K562 (cell line): Measurements from ENCODE around the gene PRKCB. TPM values are rescaled to one million over a fixed set of nuclear protein-coding genes. Genes with fewer than 3 reads are reported as not detected.

Experiments used
- ATF6 ChIP-seq: sonication (generic); formaldehyde crosslinking; IDR thresholded peaks from 2 replicates; pipeline ENCODE4 v1.4.0; 2020; ENCODE audit warnings: mild to moderate bottlenecking, missing genetic modification reagents
- GATAD2A ChIP-seq: fragments of 450-650 bp; IDR thresholded peaks from 2 replicates; pipeline ENCODE4 v1.6.1; 2017
- KLF6 ChIP-seq: fragments of 250-450 bp; sonication (Bioruptor Pico); IDR thresholded peaks from 2 replicates; pipeline ENCODE4 v1.4.0; 2020; ENCODE audit warnings: mild to moderate bottlenecking, moderate library complexity, borderline replicate concordance
- MIER1 ChIP-seq: fragments of 450-650 bp; IDR thresholded peaks from 2 replicates; pipeline ENCODE4 v1.6.1; 2016; ENCODE audit warnings: antibody characterized with exemption, mild to moderate bottlenecking, low read depth
- OTX1 ChIP-seq: fragments of 450-650 bp; formaldehyde crosslinking; IDR thresholded peaks from 2 replicates; pipeline ENCODE4 v1.4.0; 2022; ENCODE audit warnings: mild to moderate bottlenecking
- REST ChIP-seq, 2 experiments: fragments of 450-650 bp; formaldehyde crosslinking in 1 of 2; IDR thresholded peaks; 2 replicates each; pipeline versions ENCODE4 v1.4.0 to v1.6.1; 2014 to 2020; ENCODE audit warnings: mild to moderate bottlenecking in 2 of 2, borderline replicate concordance in 1 of 2, low read depth in 1 of 2
- RHOXF2B ChIP-seq: fragments of 250-450 bp; sonication (Bioruptor Pico); conservative IDR thresholded peaks from 2 replicates; pipeline ENCODE4 v1.5.1; 2021
- SETDB1 ChIP-seq: IDR thresholded peaks from one replicate; pipeline ENCODE4 v1.6.1; 2012; ENCODE audit warnings: low read length, control low read depth, inconsistent platforms
- XRCC3 ChIP-seq: fragments of 450-650 bp; IDR thresholded peaks from 2 replicates; pipeline ENCODE4 v1.6.1; 2017; ENCODE audit warnings: mild to moderate bottlenecking, moderate library complexity
- ZNF133 ChIP-seq: fragments of 250-450 bp; sonication (Bioruptor Pico); IDR thresholded peaks from 2 replicates; pipeline ENCODE4 v1.4.0; 2020; ENCODE audit warnings: mild to moderate bottlenecking
- ZNF584 ChIP-seq: fragments of 200-800 bp; sonication (Bioruptor generic); IDR thresholded peaks from 2 replicates; pipeline ENCODE4 v1.6.1; 2016; ENCODE audit warnings: low read depth, mild to moderate bottlenecking, missing genetic modification characterization, missing compliant biosample characterization
- polyA plus RNA-seq, 8 experiments: library from polyadenylated mRNA; depleted of rRNA in 4 of 8; stranded (reverse) in 5 of 8; unstranded in 3 of 8; fragments of >200 nt; fragmentation: Nextera tagmentation in 2 of 8; fragmentation: Illumina TruSeq in 1 of 8; extraction: Ambion mirVana in 2 of 8; extraction: Trizol in 1 of 8; gene quantifications; 2 replicates each; pipeline versions ENCODE4 v1.2.1 to v1.2.3, GENCODE V29; 2011 to 2014; ENCODE audit warnings: inconsistent platforms in 1 of 8, missing spikeins in 1 of 8
- total RNA-seq, 7 experiments: library from RNA; depleted of rRNA in 6 of 7; stranded (reverse); fragments of >200 nt in 6 of 7; fragmentation: Illumina TruSeq in 2 of 7; extraction: Trizol in 2 of 7; gene quantifications; 2 replicates each; pipeline versions ENCODE4 v1.2.1 to v1.2.3, GENCODE V29; 2011 to 2021; ENCODE audit warnings: low replicate concordance in 1 of 7
- TF ChIP-seq, protein P1 (sequence below), 2 experiments: fragments of 450-650 bp; IDR thresholded peaks; 2 replicates each; pipeline ENCODE4 v1.6.1; 2018; ENCODE audit warnings: mild to moderate bottlenecking in 2 of 2, low read depth in 1 of 2; ENCODE audit not compliant: partially characterized antibody in 2 of 2
- TF ChIP-seq, protein P2 (sequence below): fragments of 450-650 bp; IDR thresholded peaks from 2 replicates; pipeline ENCODE4 v1.6.1; 2016; ENCODE audit warnings: antibody characterized with exemption

The PRKCB gene
- total and polyA plus RNA-seq, 9 of the 15 experiments (the other 6 are each of a cell fraction or from before 2014, with no cell fraction given): 49.9 to 276 (median 148) TPM

DNA sequence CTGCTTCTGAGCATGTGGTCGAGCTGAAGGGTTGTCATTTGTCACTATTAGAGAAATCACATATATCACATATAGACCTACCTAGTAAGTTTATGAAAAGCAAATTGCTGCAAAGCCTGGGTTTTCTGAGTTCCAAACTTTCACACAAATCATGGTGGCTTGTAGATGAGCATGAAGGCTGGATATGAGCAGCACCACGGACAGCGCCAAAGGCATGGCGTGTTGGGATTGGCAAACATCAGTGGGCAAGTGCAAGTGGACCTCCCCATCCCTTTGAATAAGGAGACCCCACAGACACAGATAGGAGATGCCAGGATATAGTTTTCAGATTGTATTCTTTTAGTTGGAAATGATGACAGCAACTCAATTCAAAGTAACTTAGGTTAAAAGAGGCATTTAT is 342.7 kb downstream of the PRKCB start (continued):
- peak; percentile 96 for TF ChIP-seq REST (IDR thresholded peaks at IDR 0.05; ENCODE audit: borderline replicate concordance)
- TF ChIP-seq REST (CRISPR knock-in tag; IDR thresholded peaks at IDR 0.05; ENCODE audit: low read depth): peak; percentile 81
- TF ChIP-seq MIER1: peak; percentile 79
- TF ChIP-seq, protein P1, sequence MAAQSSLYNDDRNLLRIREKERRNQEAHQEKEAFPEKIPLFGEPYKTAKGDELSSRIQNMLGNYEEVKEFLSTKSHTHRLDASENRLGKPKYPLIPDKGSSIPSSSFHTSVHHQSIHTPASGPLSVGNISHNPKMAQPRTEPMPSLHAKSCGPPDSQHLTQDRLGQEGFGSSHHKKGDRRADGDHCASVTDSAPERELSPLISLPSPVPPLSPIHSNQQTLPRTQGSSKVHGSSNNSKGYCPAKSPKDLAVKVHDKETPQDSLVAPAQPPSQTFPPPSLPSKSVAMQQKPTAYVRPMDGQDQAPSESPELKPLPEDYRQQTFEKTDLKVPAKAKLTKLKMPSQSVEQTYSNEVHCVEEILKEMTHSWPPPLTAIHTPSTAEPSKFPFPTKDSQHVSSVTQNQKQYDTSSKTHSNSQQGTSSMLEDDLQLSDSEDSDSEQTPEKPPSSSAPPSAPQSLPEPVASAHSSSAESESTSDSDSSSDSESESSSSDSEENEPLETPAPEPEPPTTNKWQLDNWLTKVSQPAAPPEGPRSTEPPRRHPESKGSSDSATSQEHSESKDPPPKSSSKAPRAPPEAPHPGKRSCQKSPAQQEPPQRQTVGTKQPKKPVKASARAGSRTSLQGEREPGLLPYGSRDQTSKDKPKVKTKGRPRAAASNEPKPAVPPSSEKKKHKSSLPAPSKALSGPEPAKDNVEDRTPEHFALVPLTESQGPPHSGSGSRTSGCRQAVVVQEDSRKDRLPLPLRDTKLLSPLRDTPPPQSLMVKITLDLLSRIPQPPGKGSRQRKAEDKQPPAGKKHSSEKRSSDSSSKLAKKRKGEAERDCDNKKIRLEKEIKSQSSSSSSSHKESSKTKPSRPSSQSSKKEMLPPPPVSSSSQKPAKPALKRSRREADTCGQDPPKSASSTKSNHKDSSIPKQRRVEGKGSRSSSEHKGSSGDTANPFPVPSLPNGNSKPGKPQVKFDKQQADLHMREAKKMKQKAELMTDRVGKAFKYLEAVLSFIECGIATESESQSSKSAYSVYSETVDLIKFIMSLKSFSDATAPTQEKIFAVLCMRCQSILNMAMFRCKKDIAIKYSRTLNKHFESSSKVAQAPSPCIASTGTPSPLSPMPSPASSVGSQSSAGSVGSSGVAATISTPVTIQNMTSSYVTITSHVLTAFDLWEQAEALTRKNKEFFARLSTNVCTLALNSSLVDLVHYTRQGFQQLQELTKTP (IDR thresholded peaks at IDR 0.05; ENCODE audit: low read depth in 1 of 2, partially characterized antibody in 2 of 2): peak in 1 of 2 experiments; percentile 41
- TF ChIP-seq KLF6 (CRISPR knock-in tag): no peak
- no peak for TF ChIP-seq OTX1 (CRISPR knock-in tag)
- TF ChIP-seq GATAD2A: no peak
- TF ChIP-seq, protein P2, sequence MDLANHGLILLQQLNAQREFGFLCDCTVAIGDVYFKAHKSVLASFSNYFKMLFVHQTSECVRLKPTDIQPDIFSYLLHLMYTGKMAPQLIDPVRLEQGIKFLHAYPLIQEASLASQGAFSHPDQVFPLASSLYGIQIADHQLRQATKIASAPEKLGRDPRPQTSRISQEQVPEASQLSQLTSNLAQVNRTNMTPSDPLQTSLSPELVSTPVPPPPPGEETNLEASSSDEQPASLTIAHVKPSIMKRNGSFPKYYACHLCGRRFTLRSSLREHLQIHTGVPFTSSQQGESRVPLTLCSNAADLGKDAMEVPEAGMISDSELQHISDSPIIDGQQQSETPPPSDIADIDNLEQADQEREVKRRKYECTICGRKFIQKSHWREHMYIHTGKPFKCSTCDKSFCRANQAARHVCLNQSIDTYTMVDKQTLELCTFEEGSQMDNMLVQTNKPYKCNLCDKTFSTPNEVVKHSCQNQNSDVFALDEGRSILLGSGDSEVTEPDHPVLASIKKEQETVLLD: no peak
- TF ChIP-seq ATF6 (CRISPR knock-in tag): no peak
- no peak for TF ChIP-seq XRCC3
- TF ChIP-seq ZNF584 (CRISPR knock-in tag): no peak
- TF ChIP-seq SETDB1: no peak
- TF ChIP-seq RHOXF2B: no peak
- TF ChIP-seq ZNF133 (CRISPR knock-in tag): no peak
